SU-DHL-6 (cell line): ENCODE results near the gene SPACA4.

Source experiments
- H2AFZ ChIP-seq: fragments of 200-600 bp; sonication (generic); 2 replicates; pipeline ENCODE4 v1.6.1; 2014; ENCODE audit warnings: low read depth, mild to moderate bottlenecking, moderate library complexity, mixed read lengths, antibody characterized with exemption, low read length; ENCODE audit not compliant: severe bottlenecking
- H3F3A ChIP-seq: fragments of 200-600 bp; shearing (Covaris generic); 2 replicates; pipeline ENCODE4 v1.6.0; 2016; ENCODE audit warnings: antibody characterized with exemption, mild to moderate bottlenecking; ENCODE audit not compliant: insufficient read depth
- H3K27ac ChIP-seq: fragments of 200-600 bp; sonication (generic); 2 replicates; pipeline ENCODE4 v1.5.1; 2016; ENCODE audit warnings: low read depth, mild to moderate bottlenecking, low read length, moderate library complexity, mixed read lengths
- H3K27me3 ChIP-seq: fragments of 200-600 bp; sonication (generic), shearing (Covaris generic); 2 replicates; pipeline ENCODE4 v1.6.0; 2014; ENCODE audit warnings: mild to moderate bottlenecking, low read length
- H3K36me3 ChIP-seq: fragments of 200-600 bp; sonication (generic); 2 replicates; pipeline ENCODE4 v1.6.1; 2014; ENCODE audit warnings: mild to moderate bottlenecking, low read length, mixed read lengths
- H3K4me2 ChIP-seq: fragments of 300-600, 200-600 bp; shearing (Covaris generic), sonication (generic); 2 replicates; pipeline ENCODE4 v1.6.0; 2014; ENCODE audit warnings: low read length, low read depth, mild to moderate bottlenecking; ENCODE audit not compliant: poor library complexity, severe bottlenecking
- H3K4me3 ChIP-seq: fragments of 200-600 bp; sonication (generic); 2 replicates; pipeline ENCODE4 v1.5.1; 2014; ENCODE audit warnings: antibody characterized with exemption, low read length, mild to moderate bottlenecking, mixed read lengths; ENCODE audit not compliant: insufficient read depth, poor library complexity, severe bottlenecking
- H3K79me2 ChIP-seq: fragments of 200-600 bp; sonication (generic); 2 replicates; pipeline ENCODE4 v1.6.1; 2014; ENCODE audit warnings: mild to moderate bottlenecking, low read length, moderate library complexity; ENCODE audit not compliant: insufficient read depth
- H3K9ac ChIP-seq: fragments of 200-600 bp; sonication (generic); 2 replicates; pipeline ENCODE4 v1.7.0; 2014; ENCODE audit warnings: mild to moderate bottlenecking, low read length
- H3K9me2 ChIP-seq: fragments of 200-600 bp; sonication (generic); replicated peaks from 2 replicates; pipeline ENCODE4 v1.6.1; 2014; ENCODE audit warnings: low read length; ENCODE audit not compliant: insufficient read depth
- H3K9me3 ChIP-seq: fragments of 200-600 bp; sonication (generic); 2 replicates; pipeline ENCODE4 v1.6.1; 2014; ENCODE audit warnings: low read length, mixed read lengths; ENCODE audit not compliant: insufficient read depth
- H4K20me1 ChIP-seq: fragments of 200-600 bp; sonication (generic); 2 replicates; pipeline ENCODE4 v1.6.1; 2014; ENCODE audit warnings: low read depth, mild to moderate bottlenecking, antibody characterized with exemption, low read length, moderate library complexity, mixed read lengths
- EZH2phosphoT487 ChIP-seq: fragments of 200-600 bp; sonication (generic), shearing (Covaris generic); conservative IDR thresholded peaks from 2 replicates; pipeline ENCODE4 v1.6.1; 2018; ENCODE audit warnings: mild to moderate bottlenecking, antibody characterized with exemption, low read length, moderate library complexity, mixed read lengths
- TF ChIP-seq, protein P1 (sequence below): fragments of 200-600 bp; sonication (generic); IDR thresholded peaks from one replicate; pipeline ENCODE4 v1.5.1; 2017; ENCODE audit warnings: antibody characterized with exemption, mild to moderate bottlenecking, low read length, moderate library complexity; ENCODE audit not compliant: insufficient read depth, poor library complexity, severe bottlenecking

The SPACA4 gene

DNA sequence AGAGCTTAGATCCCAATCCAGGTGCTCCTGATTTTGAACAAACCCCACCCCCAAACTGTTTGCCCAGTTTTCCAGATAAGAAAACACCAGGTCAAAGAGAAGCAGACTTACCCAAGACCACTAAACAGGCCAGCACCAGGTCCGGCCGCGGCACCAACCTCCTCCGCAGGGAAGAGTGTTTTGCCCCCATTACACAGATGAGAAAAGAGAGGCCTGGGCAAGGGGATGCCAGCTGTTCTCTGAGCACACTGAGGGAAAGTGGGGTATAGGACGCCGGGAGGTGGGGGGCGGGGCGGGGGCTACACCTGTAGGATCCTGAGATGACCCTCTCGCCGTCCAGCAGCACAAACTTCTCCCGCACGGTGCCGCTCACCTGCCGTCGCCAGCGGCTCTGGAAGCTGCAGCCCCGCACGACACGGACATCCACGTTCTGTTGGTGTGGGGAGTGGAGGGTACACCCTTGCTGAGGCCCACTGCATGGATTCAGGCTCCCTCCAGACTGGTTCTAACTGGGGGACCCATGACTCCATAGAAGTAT lies 3.1 kb downstream of the SPACA4 start:
- Histone ChIP-seq H3K9ac (no peak overlapping the region), H3K27me3 (no peaks in the 10 kb centered on the region), H4K20me1 (no peaks in the 10 kb centered on the region), H3K4me3 (no peak overlapping the region), H2AFZ (no peak overlapping the region), H3F3A (peaks cover 5% of the 10 kb centered on the region; the same call in 1 of the 2 replicates), H3K79me2 (no peaks in the 10 kb centered on the region), H3K4me2 (no peak overlapping the region), H3K9me2 (no peaks in the 10 kb centered on the region), H3K27ac (no peak overlapping the region), H3K9me3 (no peaks in the 10 kb centered on the region), H3K36me3 (no peaks in the 10 kb centered on the region)
- TF ChIP-seq EZH2phosphoT487, result no peak
- TF ChIP-seq, protein P1, sequence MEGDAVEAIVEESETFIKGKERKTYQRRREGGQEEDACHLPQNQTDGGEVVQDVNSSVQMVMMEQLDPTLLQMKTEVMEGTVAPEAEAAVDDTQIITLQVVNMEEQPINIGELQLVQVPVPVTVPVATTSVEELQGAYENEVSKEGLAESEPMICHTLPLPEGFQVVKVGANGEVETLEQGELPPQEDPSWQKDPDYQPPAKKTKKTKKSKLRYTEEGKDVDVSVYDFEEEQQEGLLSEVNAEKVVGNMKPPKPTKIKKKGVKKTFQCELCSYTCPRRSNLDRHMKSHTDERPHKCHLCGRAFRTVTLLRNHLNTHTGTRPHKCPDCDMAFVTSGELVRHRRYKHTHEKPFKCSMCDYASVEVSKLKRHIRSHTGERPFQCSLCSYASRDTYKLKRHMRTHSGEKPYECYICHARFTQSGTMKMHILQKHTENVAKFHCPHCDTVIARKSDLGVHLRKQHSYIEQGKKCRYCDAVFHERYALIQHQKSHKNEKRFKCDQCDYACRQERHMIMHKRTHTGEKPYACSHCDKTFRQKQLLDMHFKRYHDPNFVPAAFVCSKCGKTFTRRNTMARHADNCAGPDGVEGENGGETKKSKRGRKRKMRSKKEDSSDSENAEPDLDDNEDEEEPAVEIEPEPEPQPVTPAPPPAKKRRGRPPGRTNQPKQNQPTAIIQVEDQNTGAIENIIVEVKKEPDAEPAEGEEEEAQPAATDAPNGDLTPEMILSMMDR, result no peak

DNA sequence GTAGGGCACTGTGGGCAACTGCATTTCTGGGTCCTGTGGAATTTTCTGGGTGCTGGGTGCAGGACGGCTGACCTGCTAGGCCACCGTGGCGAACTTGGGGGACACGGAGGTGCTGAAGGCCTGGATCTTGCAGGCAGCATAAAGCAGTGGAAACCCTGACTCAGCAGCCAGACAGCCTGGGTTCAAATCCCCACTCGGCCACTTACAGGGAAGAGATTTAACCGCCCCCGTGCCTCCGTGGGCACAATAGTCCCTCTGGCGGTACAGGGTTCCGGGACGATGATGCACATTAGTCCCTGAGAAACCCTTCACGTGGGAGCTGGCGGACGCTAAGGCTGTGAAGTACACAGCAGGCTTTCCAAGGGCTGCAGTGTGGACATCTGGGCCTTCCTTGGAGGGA lies 5.3 kb downstream of the SPACA4 start:
- H3K27me3 ChIP-seq, result no peaks in the 10 kb centered on the region
- TF ChIP-seq EZH2phosphoT487, result no peak
- TF ChIP-seq, protein P1, result no peak

DNA sequence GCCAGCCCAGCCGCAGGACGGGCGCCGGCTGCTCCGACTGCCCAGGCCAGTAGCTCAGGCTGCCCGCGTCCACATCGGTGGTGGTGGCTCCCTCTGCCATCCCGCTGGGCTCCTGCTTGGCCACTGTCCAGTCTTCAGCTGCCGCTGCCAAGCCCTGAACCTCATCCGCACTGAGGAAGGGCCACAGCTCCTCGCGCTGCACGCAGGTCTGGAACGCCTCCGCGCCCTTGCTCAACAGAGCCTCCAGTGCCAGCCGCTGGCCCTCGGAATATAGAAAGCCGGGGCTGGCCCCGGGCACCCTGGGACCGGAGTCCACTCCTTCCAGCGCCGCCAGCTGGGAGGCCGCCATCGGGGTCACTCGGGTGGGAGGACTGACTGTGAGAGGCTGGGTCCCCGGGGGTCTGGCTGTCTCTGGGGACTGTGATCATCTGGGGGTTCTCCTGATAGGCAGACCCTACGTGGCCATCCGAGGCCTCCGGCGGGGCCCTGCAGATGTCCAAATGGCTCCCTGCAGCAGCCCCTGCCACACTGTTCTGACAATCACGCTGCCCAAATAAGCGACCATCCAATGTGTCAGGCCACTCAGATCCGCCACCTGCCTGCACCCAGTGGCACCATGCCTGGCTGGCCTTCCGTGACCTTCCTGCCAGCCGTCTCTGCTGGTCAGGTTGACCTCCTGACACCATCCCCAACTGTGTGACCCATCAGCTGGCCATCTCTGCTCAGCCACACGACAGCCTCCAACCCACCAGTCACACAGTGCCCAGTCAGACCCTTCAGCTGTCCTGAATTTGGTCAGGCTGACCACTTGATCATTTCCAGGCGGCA lies 6.7 kb downstream of the SPACA4 start:
- H3K27me3 ChIP-seq, result no peaks in the 10 kb centered on the region
- H3K4me3 ChIP-seq, result no peak overlapping the region
- H3K36me3 ChIP-seq, result peaks cover 13% of the 10 kb centered on the region
- peaks cover 15% of the 10 kb centered on the region for H3F3A ChIP-seq
- H3K9me2 ChIP-seq, result no peaks in the 10 kb centered on the region
- TF ChIP-seq EZH2phosphoT487, result no peak
- TF ChIP-seq, protein P1, result no peak
- no peak overlapping the region for H3K4me2 ChIP-seq
- no peak overlapping the region for H3K9ac ChIP-seq
- H2AFZ ChIP-seq, result no peak overlapping the region
- H3K27ac ChIP-seq, result no peak overlapping the region
- peaks cover 23% of the 10 kb centered on the region for H3K79me2 ChIP-seq
- no peaks in the 10 kb centered on the region for H3K9me3 ChIP-seq
- peaks cover 14% of the 10 kb centered on the region for H4K20me1 ChIP-seq

More for the DNA sequence above, 5.3 kb downstream of the SPACA4 start:
- H2AFZ ChIP-seq, result no peak overlapping the region
- no peak overlapping the region for H3K9ac ChIP-seq
- H4K20me1 ChIP-seq, result no peaks in the 10 kb centered on the region; the same call in 1 of the 2 replicates
- no peak overlapping the region for H3K4me2 ChIP-seq
- H3K36me3 ChIP-seq, result peaks cover 3% of the 10 kb centered on the region; the same call in 1 of the 2 replicates
- no peaks in the 10 kb centered on the region for H3K9me2 ChIP-seq
- no peak overlapping the region for H3K4me3 ChIP-seq
- no peak overlapping the region for H3K27ac ChIP-seq
- H3F3A ChIP-seq, result peaks cover 5% of the 10 kb centered on the region
- no peaks in the 10 kb centered on the region for H3K9me3 ChIP-seq
- peaks cover 9% of the 10 kb centered on the region; the same call in 1 of the 2 replicates for H3K79me2 ChIP-seq
